K562 (cell line): ENCODE data around the gene HSPB6. TPM values are rescaled to one million over a fixed set of nuclear protein-coding genes. Genes with fewer than 3 reads are reported as not detected.

Source experiments
- ATAC-seq: fragments of 200-7000 bp; cut with Tn5 transposase; 3 replicates; pipeline ENCODE4 v1.9.1; 2020; ENCODE audit warnings: moderate library complexity
- BruUV-seq: library from RNA; stranded (reverse); fragments of 400-500 nt; replicated peaks from 2 replicates; lab custom pipeline; 2021; lab: Mats Ljungman, UMichigan
- CTCF ChIA-PET: fragments of 300-600 bp; formaldehyde crosslinking; extraction: SDS; loops from one replicate; lab custom pipeline; 2021; ENCODE audit warnings: low intra/inter-chr PET ratio; lab: Yijun Ruan, JAX
- POLR2A ChIA-PET: fragments of 300-600, 350-650 bp; sonication (Branson Sonifier 250); formaldehyde crosslinking; extraction: SDS; loops from one replicate; lab custom pipeline; 2021; ENCODE audit warnings: antibody characterized with exemption, inconsistent platforms; lab: Yijun Ruan, JAX
- DNase-seq, 4 experiments: peaks; one replicate each; pipeline versions ENCODE4 v3.0.0 to v3.0.0-alpha.2; 2011 to 2018; ENCODE audit warnings: low spot score in 3 of 4, mixed read lengths in 3 of 4; ENCODE audit errors: extremely low read depth in 1 of 4
- FAIRE-seq: peaks from 2 replicates; lab custom pipeline; 2011; peaks lifted over from hg19 to GRCh38; lab: Jason Lieb, UNC
- H2AFZ ChIP-seq: 2 replicates; pipeline ENCODE4 v1.6.0; 2011; ENCODE audit warnings: low read depth, low read length, control low read depth, inconsistent platforms
- H3K27ac ChIP-seq: fragments of 200-600 bp; 3 replicates; pipeline ENCODE4 v1.8.0; 2011; ENCODE audit warnings: low read depth, mild to moderate bottlenecking, control low read depth, inconsistent platforms, low read length, moderate library complexity, mixed read lengths; ENCODE audit errors: extremely low read depth
- H3K27me3 ChIP-seq, 2 experiments: fragments of 300-600 bp in 1 of 2; 2 replicates in 1 of 2; 3 replicates in 1 of 2; pipeline versions ENCODE4 v1.6.0 to v1.8.0; 2011; ENCODE audit warnings: inconsistent platforms in 2 of 2, low read length in 2 of 2, mild to moderate bottlenecking in 1 of 2, mixed read lengths in 1 of 2, moderate library complexity in 1 of 2; ENCODE audit not compliant: control insufficient read depth in 2 of 2, insufficient read depth in 2 of 2
- H3K36me3 ChIP-seq: fragments of 300-600 bp; 3 replicates; pipeline ENCODE4 v1.8.0; 2011; ENCODE audit warnings: mild to moderate bottlenecking, low read length, inconsistent platforms; ENCODE audit not compliant: control insufficient read depth, insufficient read depth
- H3K4me1 ChIP-seq, 2 experiments: fragments of 200-600 bp in 1 of 2; replicated peaks in 1 of 2; 2 replicates in 1 of 2; 3 replicates in 1 of 2; pipeline versions ENCODE4 v1.5.1 to v1.8.0; 2011; ENCODE audit warnings: inconsistent platforms in 2 of 2, low read length in 2 of 2, mild to moderate bottlenecking in 1 of 2, mixed read lengths in 1 of 2, moderate library complexity in 1 of 2; ENCODE audit not compliant: control insufficient read depth in 2 of 2, insufficient read depth in 2 of 2
- H3K4me2 ChIP-seq: 2 replicates; pipeline ENCODE4 v1.6.1; 2011; ENCODE audit warnings: low read length, control low read depth, inconsistent platforms, mixed read lengths; ENCODE audit not compliant: insufficient read depth
- H3K4me3 ChIP-seq: fragments of 200-600 bp; sonication (generic), shearing (Covaris generic); 2 replicates; pipeline ENCODE4 v1.5.1; 2016; ENCODE audit warnings: control low read depth, inconsistent platforms
- H3K79me2 ChIP-seq: fragments of 200-600 bp; 3 replicates; pipeline ENCODE4 v1.8.0; 2011; ENCODE audit warnings: low read length, inconsistent platforms; ENCODE audit not compliant: control insufficient read depth, insufficient read depth
- H3K9ac ChIP-seq, 2 experiments: 2 replicates each; pipeline versions ENCODE4 v1.6.0 to v1.6.1; 2011; ENCODE audit warnings: low read depth in 2 of 2, low read length in 2 of 2, control low read depth in 1 of 2, inconsistent platforms in 1 of 2, mild to moderate bottlenecking in 1 of 2, mixed read lengths in 1 of 2; ENCODE audit not compliant: insufficient read depth in 1 of 2
- H3K9me1 ChIP-seq: one replicate; pipeline ENCODE4 v1.6.0; 2011; ENCODE audit warnings: inconsistent platforms, mild to moderate bottlenecking, low read length, moderate library complexity; ENCODE audit not compliant: control insufficient read depth, insufficient read depth
- H3K9me3 ChIP-seq: replicated peaks from 2 replicates; pipeline ENCODE4 v1.5.1; 2011; ENCODE audit warnings: low read depth, low read length, inconsistent platforms; ENCODE audit not compliant: control insufficient read depth, insufficient read depth
- H4K20me1 ChIP-seq: replicated peaks from 2 replicates; pipeline ENCODE4 v1.6.1; 2011; ENCODE audit warnings: low read length, inconsistent platforms, mixed read lengths; ENCODE audit not compliant: control insufficient read depth, insufficient read depth
- C11orf30 ChIP-seq: fragments of 450-650 bp; IDR thresholded peaks from 2 replicates; pipeline ENCODE4 v1.6.1; 2016; ENCODE audit warnings: low read depth, mild to moderate bottlenecking
- CUX1 ChIP-seq: fragments of 200-800 bp; sonication (Bioruptor generic); IDR thresholded peaks from 2 replicates; pipeline ENCODE4 v1.6.1; 2016; ENCODE audit warnings: missing genetic modification characterization, missing compliant biosample characterization
- KAT7 ChIP-seq: sonication (generic); formaldehyde crosslinking; IDR thresholded peaks from 2 replicates; pipeline ENCODE4 v1.8.0; 2022; ENCODE audit warnings: missing genetic modification reagents, mild to moderate bottlenecking, borderline replicate concordance
- MAFG ChIP-seq: fragments of 450-650 bp; conservative IDR thresholded peaks from 2 replicates; pipeline ENCODE4 v1.6.1; 2016; ENCODE audit warnings: missing genetic modification characterization, missing compliant biosample characterization
- MAFK ChIP-seq: IDR thresholded peaks from 2 replicates; pipeline ENCODE4 v1.6.1; 2011; ENCODE audit warnings: low read length, improper control_type of control experiment
- POLR2AphosphoS5 ChIP-seq: IDR thresholded peaks from 2 replicates; pipeline ENCODE4 v1.6.1; 2011; ENCODE audit warnings: mild to moderate bottlenecking, low read depth, low read length, moderate library complexity; ENCODE audit not compliant: control insufficient read depth, insufficient read depth
- RUNX1 ChIP-seq: sonication (generic); IDR thresholded peaks from 2 replicates; pipeline ENCODE4 v1.6.1; 2016; ENCODE audit warnings: antibody characterized with exemption, low read depth
- SIN3A ChIP-seq, 2 experiments: fragments of 150-350 bp in 1 of 2; IDR thresholded peaks; 2 replicates each; pipeline ENCODE4 v1.6.1; 2011 to 2016; ENCODE audit warnings: borderline replicate concordance in 2 of 2, low read depth in 2 of 2, low read length in 2 of 2, mild to moderate bottlenecking in 2 of 2, moderate library complexity in 2 of 2; ENCODE audit not compliant: control insufficient read depth in 1 of 2
- TCF15 ChIP-seq: fragments of 250-450 bp; sonication (Bioruptor Pico); IDR thresholded peaks from 2 replicates; pipeline ENCODE4 v1.8.0; 2022; ENCODE audit warnings: moderate library complexity, mild to moderate bottlenecking, inconsistent platforms
- ZNF316 ChIP-seq: fragments of 450-650 bp; IDR thresholded peaks from 2 replicates; pipeline ENCODE4 v1.6.1; 2016
- ZNF696 ChIP-seq: fragments of 250-450 bp; sonication (Bioruptor Pico); conservative IDR thresholded peaks from 2 replicates; pipeline ENCODE4 v1.4.0; 2020; ENCODE audit warnings: mild to moderate bottlenecking, moderate library complexity
- ZNF75A ChIP-seq: fragments of 450-650 bp; formaldehyde crosslinking; IDR thresholded peaks from 2 replicates; pipeline ENCODE4 v1.4.0; 2020; ENCODE audit warnings: mild to moderate bottlenecking
- WGBS: fragments of 100-300 bp; shearing (Covaris generic); methylation state at CpG from one replicate; pipeline ENCODE4 v1.1.6; 2016; ENCODE audit warnings: low coverage, mixed read lengths; ENCODE audit not compliant: insufficient coverage; ENCODE audit errors: missing lambda C conversion rate; 5-methylcytosine and 5-hydroxymethylcytosine counted together
- in situ Hi-C: fragments of 300-500 bp; cut with MboI; formaldehyde crosslinking; loops from 4 replicates; pipeline ENCODE4 v1.15.0; 2018; ENCODE audit warnings: inconsistent platforms, mixed read lengths
- intact Hi-C: fragments of 100-400 bp; cut with micrococcal nuclease; formaldehyde crosslinking; loops from 2 replicates; pipeline ENCODE4 v1.14.2; 2022
- polyA plus RNA-seq, 8 experiments: library from polyadenylated mRNA; depleted of rRNA in 4 of 8; stranded (reverse) in 5 of 8; unstranded in 3 of 8; fragments of >200 nt; fragmentation: Nextera tagmentation in 2 of 8; fragmentation: Illumina TruSeq in 1 of 8; extraction: Ambion mirVana in 2 of 8; extraction: Trizol in 1 of 8; gene quantifications; 2 replicates each; pipeline versions ENCODE4 v1.2.1 to v1.2.3, GENCODE V29; 2011 to 2014; ENCODE audit warnings: inconsistent platforms in 1 of 8, missing spikeins in 1 of 8
- total RNA-seq, 7 experiments: library from RNA; depleted of rRNA in 6 of 7; stranded (reverse); fragments of >200 nt in 6 of 7; fragmentation: Illumina TruSeq in 2 of 7; extraction: Trizol in 2 of 7; gene quantifications; 2 replicates each; pipeline versions ENCODE4 v1.2.1 to v1.2.3, GENCODE V29; 2011 to 2021; ENCODE audit warnings: low replicate concordance in 1 of 7

Gene HSPB6
- total and polyA plus RNA-seq, 9 of the 15 experiments (the other 6 are each of a cell fraction or from before 2014, with no cell fraction given), result 0.55 TPM; not detected in 8

- TF ChIP-seq TCF15 (CRISPR knock-in tag) (no peak), KAT7 (no peak), MAFK (peak; percentile 63), ZNF75A (CRISPR knock-in tag) (no peak), ZNF316 (peak; percentile 78), ZNF696 (CRISPR knock-in tag) (no peak), MAFG (tag) (peak; percentile 56), POLR2AphosphoS5 (0 out of 2 replicates have a peak, but pooled peaks have one; percentile 12), SIN3A (IDR thresholded peaks at IDR 0.05; ENCODE audit: borderline replicate concordance in 2 of 2, control insufficient read depth in 1 of 2, low read depth in 2 of 2, low read length in 2 of 2) (no peak), RUNX1 (no peak), CUX1 (CRISPR knock-in tag) (no peak), C11orf30 (peak; percentile 76)
- intact Hi-C loops, result no loop called here
Observed at GRCh38 chr19:35768082-35768421, 11.2 kb upstream of the HSPB6 start.

More at GRCh38 chr19:35768082-35768421, 11.2 kb upstream of the HSPB6 start:
- no peak overlapping the region for H3K27ac ChIP-seq
- H3K36me3 ChIP-seq, result peaks cover 35% of the 10 kb centered on the region; the same call in 1 of the 3 replicates
- 94% methylated on average over 12 of the region's 15 CpGs for WGBS
- H3K79me2 ChIP-seq, result no peaks in the 10 kb centered on the region
- no peaks in the 10 kb centered on the region for H3K9me3 ChIP-seq
- no TSS peak for BruUV-seq
- no peaks in the 10 kb centered on the region for H3K27me3 ChIP-seq
- H3K9me1 ChIP-seq, result peaks cover 2% of the 10 kb centered on the region
- in situ Hi-C loops, result no loop called here
- H3K9ac ChIP-seq, result peak overlapping the region in 1 of 2 experiments; percentile 45; a peak in 1 of 4 replicates
- H2AFZ ChIP-seq, result no peak overlapping the region
- ATAC-seq (no peak), FAIRE-seq (no peak), DNase-seq (no peak)
- H3K4me3 ChIP-seq, result no peak overlapping the region
- ChIA-PET CTCF (no interaction called here), POLR2A (interaction anchor here (0.6 to 0.7 kb wide), 2 partner anchors 11 to 52 kb away, joined by 3 read pairs; partner anchors contain the start of gene PROSER3)
- H3K4me2 ChIP-seq, result no peak overlapping the region
- peaks cover 0 to 19% of the 10 kb centered on the region in 2 experiments; a peak in 2 of 5 replicates for H3K4me1 ChIP-seq
- H4K20me1 ChIP-seq, result no peaks in the 10 kb centered on the region; the same call in 1 of the 2 replicates
